Astrocyte (in vitro differentiated cells and primary cell): ENCODE results near the gene UFSP1. TPM values are rescaled to one million over a fixed set of nuclear protein-coding genes. Genes with fewer than 3 reads are reported as not detected.

Source experiments
- DNase-seq: peaks from one replicate; pipeline ENCODE4 v3.0.0-alpha.2; 2010; ENCODE audit warnings: low read depth
- FAIRE-seq: peaks from 2 replicates; lab custom pipeline; 2011; peaks lifted over from hg19 to GRCh38; lab: Jason Lieb, UNC
- H2AFZ ChIP-seq: 2 replicates; pipeline ENCODE4 v1.6.0; 2012; ENCODE audit warnings: low read depth, low read length, inconsistent platforms
- H3K27ac ChIP-seq: 2 replicates; pipeline ENCODE4 v1.5.1; 2011; ENCODE audit warnings: low read depth, low read length, inconsistent platforms
- H3K27me3 ChIP-seq: 2 replicates; pipeline ENCODE4 v1.6.0; 2011; ENCODE audit warnings: low read length, inconsistent platforms; ENCODE audit not compliant: insufficient read depth
- H3K36me3 ChIP-seq: 2 replicates; pipeline ENCODE4 v1.5.1; 2011; ENCODE audit warnings: low read length, inconsistent platforms; ENCODE audit not compliant: insufficient read depth
- H3K4me1 ChIP-seq: 2 replicates; pipeline ENCODE4 v1.5.1; 2011; ENCODE audit warnings: low read length, inconsistent platforms; ENCODE audit not compliant: insufficient read depth
- H3K4me2 ChIP-seq: 2 replicates; pipeline ENCODE4 v1.6.0; 2012; ENCODE audit warnings: low read length, inconsistent platforms
- H3K4me3 ChIP-seq: 2 replicates; pipeline ENCODE4 v1.5.1; 2011; ENCODE audit warnings: low read depth, mild to moderate bottlenecking, low read length, inconsistent platforms; ENCODE audit not compliant: insufficient read depth
- H3K79me2 ChIP-seq: 2 replicates; pipeline ENCODE4 v1.6.0; 2012; ENCODE audit warnings: mild to moderate bottlenecking, low read length, inconsistent platforms; ENCODE audit not compliant: insufficient read depth
- H3K9ac ChIP-seq: 2 replicates; pipeline ENCODE4 v1.6.0; 2012; ENCODE audit warnings: mild to moderate bottlenecking, low read length, inconsistent platforms
- H3K9me3 ChIP-seq: 2 replicates; pipeline ENCODE4 v1.5.1; 2012; ENCODE audit warnings: low read depth, mild to moderate bottlenecking, low read length, inconsistent platforms; ENCODE audit not compliant: insufficient read depth
- H4K20me1 ChIP-seq: 2 replicates; pipeline ENCODE4 v1.6.0; 2012; ENCODE audit warnings: low read length, inconsistent platforms; ENCODE audit not compliant: insufficient read depth
- H3K27ac Mint-ChIP-seq: one replicate; pipeline ENCODE4 v1.8.0; 2021; ENCODE audit warnings: mild to moderate bottlenecking, mixed read lengths; ENCODE audit not compliant: unreplicated experiment
- H3K27me3 Mint-ChIP-seq: one replicate; pipeline ENCODE4 v1.8.0; 2021; ENCODE audit warnings: low read depth, mixed read lengths; ENCODE audit not compliant: unreplicated experiment
- H3K36me3 Mint-ChIP-seq: one replicate; pipeline ENCODE4 v1.8.0; 2021; ENCODE audit warnings: low read depth, mixed read lengths; ENCODE audit not compliant: unreplicated experiment
- H3K4me1 Mint-ChIP-seq: one replicate; pipeline ENCODE4 v1.8.0; 2021; ENCODE audit warnings: low read depth, mixed read lengths; ENCODE audit not compliant: unreplicated experiment
- H3K4me3 Mint-ChIP-seq: one replicate; pipeline ENCODE4 v1.8.0; 2021; ENCODE audit warnings: mild to moderate bottlenecking, moderate library complexity, mixed read lengths; ENCODE audit not compliant: unreplicated experiment
- H3K9me3 Mint-ChIP-seq: one replicate; pipeline ENCODE4 v1.8.0; 2021; ENCODE audit warnings: mild to moderate bottlenecking, mixed read lengths; ENCODE audit not compliant: unreplicated experiment
- CTCF ChIP-seq: IDR thresholded peaks from 2 replicates; pipeline ENCODE4 v1.5.1; 2011; ENCODE audit warnings: low read depth, mild to moderate bottlenecking, inconsistent platforms, low read length, moderate library complexity; ENCODE audit not compliant: insufficient read depth
- EZH2 ChIP-seq: IDR thresholded peaks from 2 replicates; pipeline ENCODE4 v1.6.1; 2012; ENCODE audit warnings: mild to moderate bottlenecking, low read length, inconsistent platforms; ENCODE audit not compliant: insufficient read depth
- total RNA-seq: library from RNA; stranded (reverse); gene quantifications from 2 replicates; pipeline ENCODE4 v1.2.1, GENCODE V29; 2021

Gene UFSP1
- total RNA-seq, 1 donor from 2014 or later, result 2.7 TPM

- H3K4me3 Mint-ChIP-seq, result no peak overlapping the region
- FAIRE-seq, result no peak
These were observed 23.4 kb downstream of the UFSP1 start for GRCh38 chr7:100865938-100866728.

GRCh38 chr7:100865372-100865911 is 24.1 kb downstream of the UFSP1 start:
- Mint-ChIP-seq H3K9me3 (no peaks in the 10 kb centered on the region), H3K27ac (no peak overlapping the region), H3K4me3 (peak overlapping the region; percentile 40), H3K36me3 (peaks cover 20% of the 10 kb centered on the region), H3K27me3 (no peaks in the 10 kb centered on the region), H3K4me1 (peaks cover 4% of the 10 kb centered on the region)
- Histone ChIP-seq H3K36me3 (peaks cover 4% of the 10 kb centered on the region), H3K9me3 (no peaks in the 10 kb centered on the region), H3K27ac (peak overlapping the region; percentile 60), H3K9ac (peak overlapping the region; percentile 29), H3K79me2 (peaks cover 37% of the 10 kb centered on the region), H3K27me3 (no peaks in the 10 kb centered on the region), H3K4me3 (no peak overlapping the region), H2AFZ (no peak overlapping the region), H3K4me2 (peak overlapping the region; percentile 48), H4K20me1 (peaks cover 4% of the 10 kb centered on the region), H3K4me1 (peaks cover 36% of the 10 kb centered on the region)
- FAIRE-seq, result no peak
- peak; percentile 79 for DNase-seq
- TF ChIP-seq EZH2, result no peak
- no peak for TF ChIP-seq CTCF

More at GRCh38 chr7:100865938-100866728, 23.4 kb downstream of the UFSP1 start:
- H3K27ac ChIP-seq, result peak overlapping the region; percentile 95
- H3K4me2 ChIP-seq, result peak overlapping the region; percentile 97
- no peaks in the 10 kb centered on the region for H3K27me3 ChIP-seq
- TF ChIP-seq CTCF, result no peak
- TF ChIP-seq EZH2, result no peak
- peak overlapping the region; percentile 85 for H3K4me3 ChIP-seq
- no peaks in the 10 kb centered on the region for H3K9me3 ChIP-seq
- peak overlapping the region; percentile 98 for H3K9ac ChIP-seq
- Mint-ChIP-seq H3K36me3 (peaks cover 20% of the 10 kb centered on the region), H3K9me3 (no peaks in the 10 kb centered on the region), H3K27me3 (no peaks in the 10 kb centered on the region), H3K4me1 (peaks cover 7% of the 10 kb centered on the region), H3K27ac (no peak overlapping the region)
- peaks cover 44% of the 10 kb centered on the region for H3K79me2 ChIP-seq
- H3K4me1 ChIP-seq, result peaks cover 36% of the 10 kb centered on the region
- DNase-seq, result no peak
- peaks cover 7% of the 10 kb centered on the region for H3K36me3 ChIP-seq
- H4K20me1 ChIP-seq, result peaks cover 9% of the 10 kb centered on the region
- no peak overlapping the region for H2AFZ ChIP-seq
